Measurements from ENCODE around the gene FAM83B. TPM values are rescaled to one million over a fixed set of nuclear protein-coding genes. Genes with fewer than 3 reads are reported as not detected.

The FAM83B gene
- polyA plus RNA-seq, 2 of the 4 experiments (the other 2 are of a cell fraction): 0.03 to 0.09 TPM

DNA sequence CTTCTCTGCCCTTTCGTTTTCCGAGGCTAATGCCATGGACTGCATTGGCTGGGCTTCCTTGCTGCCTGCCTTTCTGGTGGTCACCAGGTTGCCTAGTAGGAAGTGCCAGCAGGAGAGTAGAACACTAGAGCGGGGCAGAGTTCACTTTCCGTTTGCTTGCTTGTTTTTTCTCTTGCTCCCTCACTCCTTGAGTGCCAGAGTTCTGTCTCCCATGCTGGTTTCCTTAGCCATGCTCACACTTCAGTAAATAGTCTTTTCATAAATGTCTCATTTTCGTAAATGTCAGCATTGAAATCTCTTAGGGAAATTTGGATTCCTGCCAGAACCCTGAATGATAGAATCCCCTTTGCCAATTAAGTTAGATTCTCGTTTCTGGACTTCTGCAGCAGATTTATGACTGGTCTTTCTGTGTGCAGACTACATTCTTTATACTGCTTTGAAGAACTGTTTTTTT is 63.9 kb downstream of the FAM83B start:
- H3K4me3 ChIP-seq: no peak overlapping the region
- DNase-seq (ENCODE audit: low read depth in 1 of 2, low spot score in 1 of 2) (no peak), ATAC-seq (no peak), FAIRE-seq (no peak)
- ChIA-PET CTCF (no interaction called here), POLR2A (no interaction called here)
- H3K27ac ChIP-seq: no peak overlapping the region
- WGBS (ENCODE audit: missing lambda C conversion rate): 53% methylated on average over 6 of the region's 6 CpGs
- no peaks in the 10 kb centered on the region for H3K9me3 ChIP-seq
- TF ChIP-seq JUNB (IDR thresholded peaks at IDR 0.05) (no peak), EHMT2 (IDR thresholded peaks at IDR 0.05; ENCODE audit: low read depth) (no peak), CHD2 (IDR thresholded peaks at IDR 0.05; ENCODE audit: low read length, partially characterized antibody) (no peak), FOXS1 (CRISPR knock-in tag; IDR thresholded peaks at IDR 0.05) (no peak), PHF8 (IDR thresholded peaks at IDR 0.05; ENCODE audit: borderline replicate concordance, low read depth) (no peak), GATA3 (IDR thresholded peaks at IDR 0.05; ENCODE audit: borderline replicate concordance) (no peak), RNF2 (IDR thresholded peaks at IDR 0.05; ENCODE audit: borderline replicate concordance, low read depth) (no peak), CHD4 (IDR thresholded peaks at IDR 0.05; ENCODE audit: borderline replicate concordance) (no peak), SMC3 (IDR thresholded peaks at IDR 0.05) (no peak), POLR2A (IDR thresholded peaks at IDR 0.05; ENCODE audit: low read length) (no peak), NR3C1 (IDR thresholded peaks at IDR 0.05) (no peak)
- TF ChIP-seq, protein P1, sequence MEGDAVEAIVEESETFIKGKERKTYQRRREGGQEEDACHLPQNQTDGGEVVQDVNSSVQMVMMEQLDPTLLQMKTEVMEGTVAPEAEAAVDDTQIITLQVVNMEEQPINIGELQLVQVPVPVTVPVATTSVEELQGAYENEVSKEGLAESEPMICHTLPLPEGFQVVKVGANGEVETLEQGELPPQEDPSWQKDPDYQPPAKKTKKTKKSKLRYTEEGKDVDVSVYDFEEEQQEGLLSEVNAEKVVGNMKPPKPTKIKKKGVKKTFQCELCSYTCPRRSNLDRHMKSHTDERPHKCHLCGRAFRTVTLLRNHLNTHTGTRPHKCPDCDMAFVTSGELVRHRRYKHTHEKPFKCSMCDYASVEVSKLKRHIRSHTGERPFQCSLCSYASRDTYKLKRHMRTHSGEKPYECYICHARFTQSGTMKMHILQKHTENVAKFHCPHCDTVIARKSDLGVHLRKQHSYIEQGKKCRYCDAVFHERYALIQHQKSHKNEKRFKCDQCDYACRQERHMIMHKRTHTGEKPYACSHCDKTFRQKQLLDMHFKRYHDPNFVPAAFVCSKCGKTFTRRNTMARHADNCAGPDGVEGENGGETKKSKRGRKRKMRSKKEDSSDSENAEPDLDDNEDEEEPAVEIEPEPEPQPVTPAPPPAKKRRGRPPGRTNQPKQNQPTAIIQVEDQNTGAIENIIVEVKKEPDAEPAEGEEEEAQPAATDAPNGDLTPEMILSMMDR (IDR thresholded peaks at IDR 0.05): no peak
- TF ChIP-seq, protein P2, sequence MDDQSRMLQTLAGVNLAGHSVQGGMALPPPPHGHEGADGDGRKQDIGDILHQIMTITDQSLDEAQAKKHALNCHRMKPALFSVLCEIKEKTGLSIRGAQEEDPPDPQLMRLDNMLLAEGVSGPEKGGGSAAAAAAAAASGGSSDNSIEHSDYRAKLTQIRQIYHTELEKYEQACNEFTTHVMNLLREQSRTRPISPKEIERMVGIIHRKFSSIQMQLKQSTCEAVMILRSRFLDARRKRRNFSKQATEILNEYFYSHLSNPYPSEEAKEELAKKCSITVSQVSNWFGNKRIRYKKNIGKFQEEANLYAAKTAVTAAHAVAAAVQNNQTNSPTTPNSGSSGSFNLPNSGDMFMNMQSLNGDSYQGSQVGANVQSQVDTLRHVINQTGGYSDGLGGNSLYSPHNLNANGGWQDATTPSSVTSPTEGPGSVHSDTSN (IDR thresholded peaks at IDR 0.05): no peak
- TF ChIP-seq, protein P3, sequence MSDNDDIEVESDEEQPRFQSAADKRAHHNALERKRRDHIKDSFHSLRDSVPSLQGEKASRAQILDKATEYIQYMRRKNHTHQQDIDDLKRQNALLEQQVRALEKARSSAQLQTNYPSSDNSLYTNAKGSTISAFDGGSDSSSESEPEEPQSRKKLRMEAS (IDR thresholded peaks at IDR 0.05): no peak
- H3K4me2 ChIP-seq: no peak overlapping the region
- H3K4me1 ChIP-seq: no peaks in the 10 kb centered on the region

DNA sequence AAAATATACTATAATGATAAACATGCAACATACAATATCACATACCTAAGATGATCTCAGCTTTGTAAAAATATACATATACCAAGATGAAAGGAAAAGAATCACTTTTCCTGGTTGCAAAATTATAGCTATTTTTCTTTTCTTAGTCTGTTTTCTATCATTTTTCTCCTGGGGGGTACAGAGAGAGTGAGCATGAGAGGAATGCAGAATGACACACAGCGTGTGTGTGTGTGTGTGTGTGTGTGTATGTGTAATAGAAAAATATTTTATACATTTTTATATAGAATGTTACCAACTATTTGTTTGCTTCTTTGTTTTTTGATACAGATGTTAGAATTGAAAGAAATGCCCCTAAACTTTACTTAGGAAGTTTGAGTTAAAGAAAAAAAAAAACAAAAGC is 64.3 kb downstream of the FAM83B start:
- Histone ChIP-seq H3K27ac (no peak overlapping the region), H3K4me3 (no peak overlapping the region), H3K4me2 (no peak overlapping the region), H3K9me3 (no peaks in the 10 kb centered on the region), H3K4me1 (no peaks in the 10 kb centered on the region)
- ATAC-seq (no peak), DNase-seq (ENCODE audit: low read depth in 1 of 2, low spot score in 1 of 2) (no peak), FAIRE-seq (no peak)
- WGBS (ENCODE audit: missing lambda C conversion rate): 46% methylated on average over 1 of the region's 1 CpG
- TF ChIP-seq, protein P4, sequence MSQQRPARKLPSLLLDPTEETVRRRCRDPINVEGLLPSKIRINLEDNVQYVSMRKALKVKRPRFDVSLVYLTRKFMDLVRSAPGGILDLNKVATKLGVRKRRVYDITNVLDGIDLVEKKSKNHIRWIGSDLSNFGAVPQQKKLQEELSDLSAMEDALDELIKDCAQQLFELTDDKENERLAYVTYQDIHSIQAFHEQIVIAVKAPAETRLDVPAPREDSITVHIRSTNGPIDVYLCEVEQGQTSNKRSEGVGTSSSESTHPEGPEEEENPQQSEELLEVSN (IDR thresholded peaks at IDR 0.05; ENCODE audit: borderline replicate concordance, low read depth): no peak
- TF ChIP-seq, protein P1 (IDR thresholded peaks at IDR 0.05): no peak
- TF ChIP-seq ZSCAN20 (CRISPR knock-in tag; IDR thresholded peaks at IDR 0.05): no peak
- no peak for TF ChIP-seq CBX8 (IDR thresholded peaks at IDR 0.05)
- no peak for TF ChIP-seq POLR2A (IDR thresholded peaks at IDR 0.05; ENCODE audit: low read length)
- no peak for TF ChIP-seq FOXS1 (CRISPR knock-in tag; IDR thresholded peaks at IDR 0.05)
- TF ChIP-seq CHD4 (IDR thresholded peaks at IDR 0.05; ENCODE audit: borderline replicate concordance): no peak
- TF ChIP-seq EHMT2 (IDR thresholded peaks at IDR 0.05; ENCODE audit: low read depth): no peak
- no peak for TF ChIP-seq MYC (IDR thresholded peaks at IDR 0.05; ENCODE audit: borderline replicate concordance, low read length)
- TF ChIP-seq, protein P5, sequence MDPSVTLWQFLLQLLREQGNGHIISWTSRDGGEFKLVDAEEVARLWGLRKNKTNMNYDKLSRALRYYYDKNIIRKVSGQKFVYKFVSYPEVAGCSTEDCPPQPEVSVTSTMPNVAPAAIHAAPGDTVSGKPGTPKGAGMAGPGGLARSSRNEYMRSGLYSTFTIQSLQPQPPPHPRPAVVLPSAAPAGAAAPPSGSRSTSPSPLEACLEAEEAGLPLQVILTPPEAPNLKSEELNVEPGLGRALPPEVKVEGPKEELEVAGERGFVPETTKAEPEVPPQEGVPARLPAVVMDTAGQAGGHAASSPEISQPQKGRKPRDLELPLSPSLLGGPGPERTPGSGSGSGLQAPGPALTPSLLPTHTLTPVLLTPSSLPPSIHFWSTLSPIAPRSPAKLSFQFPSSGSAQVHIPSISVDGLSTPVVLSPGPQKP (IDR thresholded peaks at IDR 0.05; ENCODE audit: low read depth, low read length): no peak
- ChIA-PET POLR2A (no interaction called here), CTCF (no interaction called here)

All from A549 (cell line).